HG02571 (cell line): ENCODE measurements around the gene PLEKHG1.

Experiments
- ATAC-seq: cut with Tn5 transposase; IDR thresholded peaks from one replicate; pipeline ENCODE4 v1.9.1; 2021; ENCODE audit warnings: mild to moderate bottlenecking, moderate library complexity; ENCODE audit not compliant: unreplicated experiment

Gene PLEKHG1

GRCh38 chr6:150617496-150618460 lies 18.1 kb downstream of the PLEKHG1 start:
- no peak for ATAC-seq

- no peak for ATAC-seq
Measured at GRCh38 chr6:150619275-150619674, 19.6 kb downstream of the PLEKHG1 start.

GRCh38 chr6:150620244-150620643 lies 20.6 kb downstream of the PLEKHG1 start:
- no peak for ATAC-seq

- no peak for ATAC-seq
Measured at GRCh38 chr6:150620763-150621162, 21.1 kb downstream of the PLEKHG1 start.

- ATAC-seq, result no peak
Measured at GRCh38 chr6:150622476-150622875, 22.8 kb downstream of the PLEKHG1 start.

GRCh38 chr6:150622941-150623874 lies 23.5 kb downstream of the PLEKHG1 start:
- peak; percentile 96 for ATAC-seq

GRCh38 chr6:150624191-150624590 lies 24.5 kb downstream of the PLEKHG1 start:
- no peak for ATAC-seq

- ATAC-seq, result no peak
Measured at GRCh38 chr6:150625927-150626326, 26.2 kb downstream of the PLEKHG1 start.

- no peak for ATAC-seq
Measured at GRCh38 chr6:150627154-150627553, 27.5 kb downstream of the PLEKHG1 start.

- ATAC-seq, result no peak
Measured at GRCh38 chr6:150627585-150628025, 27.9 kb downstream of the PLEKHG1 start.

- no peak for ATAC-seq
Measured at GRCh38 chr6:150628908-150629307, 29.2 kb downstream of the PLEKHG1 start.

GRCh38 chr6:150631283-150631983 lies 31.7 kb downstream of the PLEKHG1 start:
- no peak for ATAC-seq

GRCh38 chr6:150631984-150632642 lies 32.4 kb downstream of the PLEKHG1 start:
- ATAC-seq, result no peak

GRCh38 chr6:150632785-150633485 lies 33.2 kb downstream of the PLEKHG1 start:
- no peak for ATAC-seq

GRCh38 chr6:150633486-150633834 lies 33.8 kb downstream of the PLEKHG1 start:
- no peak for ATAC-seq

- no peak for ATAC-seq
Measured at GRCh38 chr6:150634176-150634963, 34.7 kb downstream of the PLEKHG1 start.

- ATAC-seq, result no peak
Measured at GRCh38 chr6:150634964-150635292, 35.2 kb downstream of the PLEKHG1 start.

- no peak for ATAC-seq
Measured at GRCh38 chr6:150635906-150636514, 36.3 kb downstream of the PLEKHG1 start.

- no peak for ATAC-seq
Measured at GRCh38 chr6:150636808-150637207, 37.1 kb downstream of the PLEKHG1 start.
